Activated CD4-positive, alpha-beta T cell treated with anti-CD3 and anti-CD28 coated beads, Interleukin-10, Interleukin-2, amounts not matched to agents 100 ng/mL and 50 ng/mL, durations not matched to agents 16 hours and 8 hours (primary cell): Measurements from ENCODE around the gene NDUFB4.
"Not testable (repeated sequence)": the region's sequence is repeated elsewhere in the genome, so short reads cannot be mapped to it uniquely, and the experiment has no call there.

Experiments used
- DNase-seq: peaks from one replicate; pipeline ENCODE4 v3.0.0-alpha.2; 2020

Gene NDUFB4

GRCh38 chr3:120572027-120572426, 24.1 kb upstream of the NDUFB4 start:
- DNase-seq: no peak

- DNase-seq: no peak
These were observed 8.7 kb upstream of the NDUFB4 start for GRCh38 chr3:120587332-120587975.

GRCh38 chr3:120595788-120596115, 384 bp upstream of the NDUFB4 start:
- DNase-seq: no peak

GRCh38 chr3:120596853-120597223, 702 bp downstream of the NDUFB4 start:
- no peak for DNase-seq

- peak; percentile 46 for DNase-seq
These were observed 1.4 kb downstream of the NDUFB4 start for GRCh38 chr3:120597445-120598049.

GRCh38 chr3:120599211-120599610, 3.1 kb downstream of the NDUFB4 start:
- no peak for DNase-seq

GRCh38 chr3:120601554-120601953, 5.4 kb downstream of the NDUFB4 start:
- no peak for DNase-seq

GRCh38 chr3:120602682-120603081, 6.5 kb downstream of the NDUFB4 start:
- DNase-seq: no peak

- DNase-seq: no peak
These were observed 8.2 kb downstream of the NDUFB4 start for GRCh38 chr3:120604382-120604781.

GRCh38 chr3:120604784-120605183, 8.6 kb downstream of the NDUFB4 start:
- no peak for DNase-seq

GRCh38 chr3:120608506-120608905, 12.4 kb downstream of the NDUFB4 start:
- no peak for DNase-seq

GRCh38 chr3:120614765-120615164, 18.6 kb downstream of the NDUFB4 start:
- DNase-seq: no peak

- DNase-seq: no peak
These were observed 19.9 kb downstream of the NDUFB4 start for GRCh38 chr3:120615847-120616609.

- not testable (repeated sequence) for DNase-seq
These were observed 20.6 kb downstream of the NDUFB4 start for GRCh38 chr3:120616745-120617144.

GRCh38 chr3:120622457-120622856, 26.3 kb downstream of the NDUFB4 start:
- no peak for DNase-seq

GRCh38 chr3:120622870-120623726, 27.0 kb downstream of the NDUFB4 start:
- DNase-seq: peak; percentile 10

GRCh38 chr3:120623727-120624093, 27.6 kb downstream of the NDUFB4 start:
- no peak for DNase-seq

GRCh38 chr3:120625159-120625586, 29.0 kb downstream of the NDUFB4 start:
- no peak for DNase-seq

- DNase-seq: no peak
These were observed 38.4 kb downstream of the NDUFB4 start for GRCh38 chr3:120634539-120634938.

GRCh38 chr3:120636795-120637401, 40.8 kb downstream of the NDUFB4 start:
- DNase-seq: no peak

- no peak for DNase-seq
These were observed 41.9 kb downstream of the NDUFB4 start for GRCh38 chr3:120637851-120638559.

- not testable (repeated sequence) for DNase-seq
These were observed 42.7 kb downstream of the NDUFB4 start for GRCh38 chr3:120638820-120639219.
